ENCODE results near the gene GSAP.

- TF ChIP-seq POLR2A (IDR thresholded peaks at IDR 0.05; ENCODE audit: low read depth, low read length) (no peak), POLR2AphosphoS5 (IDR thresholded peaks at IDR 0.05; ENCODE audit: low read depth, low read length) (no peak)
Observed at GRCh38 chr7:77417801-77418200, 1.7 kb upstream of the GSAP start.
